Nephron progenitor cell (in vitro differentiated cells): Measurements from ENCODE around the gene KANSL1.

Source experiments
- DNase-seq: peaks from one replicate; pipeline ENCODE4 v3.0.0; 2021
- H3K27ac Mint-ChIP-seq: 2 replicates; pipeline ENCODE4 v1.8.0; 2021; ENCODE audit warnings: mild to moderate bottlenecking, moderate library complexity, mixed read lengths
- H3K27me3 Mint-ChIP-seq: 2 replicates; pipeline ENCODE4 v1.8.0; 2021; ENCODE audit warnings: mild to moderate bottlenecking, low read depth, mixed read lengths; ENCODE audit not compliant: poor library complexity
- H3K36me3 Mint-ChIP-seq: 2 replicates; pipeline ENCODE4 v1.8.0; 2021; ENCODE audit warnings: low read depth, mixed read lengths
- H3K4me1 Mint-ChIP-seq: 2 replicates; pipeline ENCODE4 v1.8.0; 2021; ENCODE audit warnings: mixed read lengths
- H3K4me3 Mint-ChIP-seq: 2 replicates; pipeline ENCODE4 v1.8.0; 2021; ENCODE audit warnings: mild to moderate bottlenecking, moderate library complexity, mixed read lengths
- H3K9me3 Mint-ChIP-seq: 2 replicates; pipeline ENCODE4 v1.8.0; 2021; ENCODE audit warnings: mild to moderate bottlenecking, moderate library complexity, mixed read lengths
- TF ChIP-seq, protein P1 (sequence below): fragments of 200-600 bp; sonication (generic); IDR thresholded peaks from 2 replicates; pipeline ENCODE4 v1.5.0; 2021; ENCODE audit warnings: antibody characterized with exemption

KANSL1 gene

DNA sequence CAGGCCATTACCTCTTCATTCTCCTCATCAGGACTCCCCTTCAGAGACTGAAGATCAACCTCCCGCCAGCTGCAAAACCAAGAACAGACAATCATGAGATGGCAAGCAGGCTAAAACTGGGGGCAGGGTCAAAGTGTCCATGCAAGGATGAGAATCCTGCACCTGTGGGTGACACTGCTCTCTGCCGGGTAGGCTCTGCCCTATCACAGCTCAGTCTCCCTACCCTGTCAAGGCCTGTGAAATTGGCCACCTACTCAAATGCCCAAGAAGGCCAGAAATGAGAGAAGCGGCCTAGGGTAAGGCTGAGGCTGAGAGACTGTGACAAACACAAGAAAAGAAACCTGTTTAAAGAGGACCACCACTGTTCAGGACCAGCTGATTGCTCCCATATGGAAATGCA is 159.8 kb downstream of the KANSL1 start:
- H3K4me1 Mint-ChIP-seq: no peaks in the 10 kb centered on the region
- no peaks in the 10 kb centered on the region for H3K9me3 Mint-ChIP-seq
- DNase-seq: no peak
- peaks cover 89% of the 10 kb centered on the region for H3K36me3 Mint-ChIP-seq
- H3K27me3 Mint-ChIP-seq: no peaks in the 10 kb centered on the region
- H3K27ac Mint-ChIP-seq: peak overlapping the region; percentile 68
- no peak overlapping the region for H3K4me3 Mint-ChIP-seq
- TF ChIP-seq, protein P1, sequence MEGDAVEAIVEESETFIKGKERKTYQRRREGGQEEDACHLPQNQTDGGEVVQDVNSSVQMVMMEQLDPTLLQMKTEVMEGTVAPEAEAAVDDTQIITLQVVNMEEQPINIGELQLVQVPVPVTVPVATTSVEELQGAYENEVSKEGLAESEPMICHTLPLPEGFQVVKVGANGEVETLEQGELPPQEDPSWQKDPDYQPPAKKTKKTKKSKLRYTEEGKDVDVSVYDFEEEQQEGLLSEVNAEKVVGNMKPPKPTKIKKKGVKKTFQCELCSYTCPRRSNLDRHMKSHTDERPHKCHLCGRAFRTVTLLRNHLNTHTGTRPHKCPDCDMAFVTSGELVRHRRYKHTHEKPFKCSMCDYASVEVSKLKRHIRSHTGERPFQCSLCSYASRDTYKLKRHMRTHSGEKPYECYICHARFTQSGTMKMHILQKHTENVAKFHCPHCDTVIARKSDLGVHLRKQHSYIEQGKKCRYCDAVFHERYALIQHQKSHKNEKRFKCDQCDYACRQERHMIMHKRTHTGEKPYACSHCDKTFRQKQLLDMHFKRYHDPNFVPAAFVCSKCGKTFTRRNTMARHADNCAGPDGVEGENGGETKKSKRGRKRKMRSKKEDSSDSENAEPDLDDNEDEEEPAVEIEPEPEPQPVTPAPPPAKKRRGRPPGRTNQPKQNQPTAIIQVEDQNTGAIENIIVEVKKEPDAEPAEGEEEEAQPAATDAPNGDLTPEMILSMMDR: no peak

DNA sequence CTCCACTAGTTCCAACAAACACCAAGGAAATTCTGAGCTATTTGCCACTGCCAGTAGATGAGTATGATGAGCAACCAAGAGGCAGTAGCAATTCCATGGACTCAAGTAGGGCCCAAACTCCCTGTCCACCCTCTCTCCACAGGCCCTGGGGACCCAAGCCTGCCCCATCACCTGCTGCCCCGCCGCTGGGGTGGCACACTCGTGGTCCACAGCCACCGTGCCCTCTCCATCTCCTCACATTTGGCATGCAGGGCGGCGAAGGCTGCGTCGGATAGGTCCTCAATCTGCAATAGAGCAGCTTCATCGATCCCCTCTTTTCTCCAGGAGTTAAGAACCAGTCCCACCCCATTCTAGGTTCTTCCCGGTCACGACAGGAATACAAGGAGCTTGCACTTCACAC is 160.3 kb downstream of the KANSL1 start:
- Mint-ChIP-seq H3K36me3 (peaks cover 84% of the 10 kb centered on the region), H3K4me1 (no peaks in the 10 kb centered on the region), H3K27ac (peak overlapping the region; percentile 68), H3K27me3 (no peaks in the 10 kb centered on the region), H3K4me3 (no peak overlapping the region), H3K9me3 (no peaks in the 10 kb centered on the region)
- DNase-seq: no peak
- TF ChIP-seq, protein P1: no peak

DNA sequence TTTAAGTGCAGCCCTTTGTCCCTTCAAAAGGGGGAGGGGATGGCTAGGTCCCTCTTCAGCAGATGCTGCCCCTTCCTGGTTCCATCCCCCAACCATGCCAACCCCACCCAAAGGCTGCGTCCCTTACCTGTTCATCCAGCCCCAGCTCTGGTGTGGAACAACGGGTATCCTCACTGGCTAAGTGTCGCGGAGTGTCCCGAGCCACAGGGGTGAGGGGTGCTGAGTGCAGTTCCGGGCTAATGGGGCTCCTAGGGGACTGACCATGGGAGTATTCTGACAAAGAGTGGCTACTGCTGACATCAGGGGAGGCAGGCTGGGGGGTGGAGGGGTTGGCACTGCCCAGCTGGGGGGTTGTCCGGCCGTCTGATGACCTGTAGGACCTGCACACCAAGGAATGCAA is 161.3 kb downstream of the KANSL1 start:
- Mint-ChIP-seq H3K9me3 (no peaks in the 10 kb centered on the region), H3K27ac (no peak overlapping the region), H3K4me3 (no peak overlapping the region), H3K4me1 (peaks cover 6% of the 10 kb centered on the region), H3K36me3 (peaks cover 76% of the 10 kb centered on the region), H3K27me3 (no peaks in the 10 kb centered on the region)
- TF ChIP-seq, protein P1: no peak
- DNase-seq: no peak

DNA sequence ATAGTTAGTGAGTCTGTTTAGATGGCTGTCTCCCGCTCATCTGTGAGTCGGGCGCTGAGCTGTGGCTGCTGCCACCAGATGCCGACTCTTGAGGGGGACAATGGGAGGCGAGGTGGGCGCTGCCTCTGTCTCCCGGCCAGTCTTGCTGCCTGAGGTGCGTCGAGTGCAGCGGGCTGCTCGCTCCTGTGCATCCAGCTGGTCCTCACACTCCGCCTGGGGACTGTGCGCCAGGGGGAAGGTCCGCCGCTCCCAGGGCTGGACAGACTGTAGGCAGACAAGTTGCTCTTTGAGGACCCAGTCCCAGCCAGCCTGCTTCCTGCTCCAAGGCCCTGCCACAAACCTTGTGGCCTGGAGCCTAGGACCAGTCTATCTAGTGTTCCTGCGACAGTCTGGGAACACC is 161.8 kb downstream of the KANSL1 start:
- DNase-seq: no peak
- H3K36me3 Mint-ChIP-seq: peaks cover 72% of the 10 kb centered on the region
- TF ChIP-seq, protein P1: no peak
- no peaks in the 10 kb centered on the region for H3K27me3 Mint-ChIP-seq
- no peak overlapping the region for H3K27ac Mint-ChIP-seq
- peaks cover 8% of the 10 kb centered on the region for H3K4me1 Mint-ChIP-seq
- no peak overlapping the region for H3K4me3 Mint-ChIP-seq
- no peaks in the 10 kb centered on the region for H3K9me3 Mint-ChIP-seq

DNA sequence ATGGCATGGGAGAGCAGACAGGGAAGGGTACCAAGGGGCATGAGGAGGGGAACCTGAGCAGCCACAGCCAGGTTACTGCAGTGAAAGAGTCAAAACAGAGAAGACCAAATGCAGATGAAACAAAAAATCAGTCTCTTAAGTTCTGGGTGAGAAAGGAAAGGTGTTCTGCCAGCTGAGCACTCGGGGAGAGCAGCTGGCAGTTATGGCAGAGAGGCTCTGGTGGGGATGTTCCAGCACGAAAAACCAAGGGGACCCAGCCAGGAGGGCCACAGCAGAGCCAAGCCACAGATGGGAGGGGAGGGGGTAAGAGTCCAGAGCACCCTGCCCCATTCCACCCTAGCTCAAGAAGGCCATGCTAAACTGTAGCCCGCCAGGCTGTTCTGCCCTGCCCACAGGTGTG is 162.5 kb downstream of the KANSL1 start:
- H3K4me1 Mint-ChIP-seq: peaks cover 14% of the 10 kb centered on the region
- no peaks in the 10 kb centered on the region for H3K9me3 Mint-ChIP-seq
- TF ChIP-seq, protein P1: no peak
- no peak overlapping the region for H3K4me3 Mint-ChIP-seq
- peak overlapping the region; percentile 77 for H3K27ac Mint-ChIP-seq
- DNase-seq: no peak
- H3K27me3 Mint-ChIP-seq: no peaks in the 10 kb centered on the region
- peaks cover 65% of the 10 kb centered on the region for H3K36me3 Mint-ChIP-seq

DNA sequence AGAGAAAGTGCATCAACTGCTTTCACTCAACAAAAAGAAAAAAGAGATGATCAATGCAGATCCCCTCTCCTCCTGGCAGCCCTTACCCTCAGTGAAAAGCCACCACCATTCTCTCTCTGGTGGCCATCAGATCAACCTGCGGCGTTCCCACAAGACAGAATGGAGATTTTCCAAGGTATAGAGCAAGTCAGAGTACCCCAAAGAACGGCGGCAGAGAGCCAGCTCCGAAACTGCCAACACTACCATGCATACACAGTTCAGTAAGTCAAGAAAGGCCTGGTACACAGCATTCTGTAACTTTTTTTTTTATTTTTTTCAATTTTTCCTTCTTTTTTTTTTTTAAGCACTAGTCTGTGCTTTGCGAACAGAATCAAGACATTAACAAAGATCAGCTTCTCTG is 163.6 kb downstream of the KANSL1 start:
- H3K27me3 Mint-ChIP-seq: no peaks in the 10 kb centered on the region
- DNase-seq: no peak
- H3K36me3 Mint-ChIP-seq: peaks cover 61% of the 10 kb centered on the region
- peak overlapping the region; percentile 31 for H3K27ac Mint-ChIP-seq
- H3K4me3 Mint-ChIP-seq: no peak overlapping the region
- no peaks in the 10 kb centered on the region for H3K9me3 Mint-ChIP-seq
- TF ChIP-seq, protein P1: no peak
- H3K4me1 Mint-ChIP-seq: peaks cover 25% of the 10 kb centered on the region
